ENCODE results near the gene GPR15. TPM values are rescaled to one million over a fixed set of nuclear protein-coding genes. Genes with fewer than 3 reads are reported as not detected.
A peak's percentile ranks its signal among the peaks of the same experiment; 100 is the strongest.

Gene GPR15
- total RNA-seq, 1 donor from 2014 or later = not detected

- no peak overlapping the region for H3K4me3 Mint-ChIP-seq
- peaks cover 2% of the 10 kb centered on the region for H3K4me1 Mint-ChIP-seq
- H3K27me3 Mint-ChIP-seq (ENCODE audit: low read depth) = no peaks in the 10 kb centered on the region
- H3K27ac Mint-ChIP-seq = no peak overlapping the region
- H3K9me3 Mint-ChIP-seq = no peaks in the 10 kb centered on the region
- H3K36me3 Mint-ChIP-seq = no peaks in the 10 kb centered on the region
- DNase-seq (ENCODE audit: low spot score in 2 of 2, unreplicated experiment in 2 of 2) = no peak
- TF ChIP-seq CTCF (IDR thresholded peaks at IDR 0.05; ENCODE audit: unreplicated experiment) = no peak
Observed at GRCh38 chr3:98568402-98568801, 36.6 kb downstream of the GPR15 start.

- Mint-ChIP-seq H3K36me3 (peaks cover 10% of the 10 kb centered on the region), H3K27ac (no peak overlapping the region), H3K4me3 (no peak overlapping the region), H3K9me3 (no peaks in the 10 kb centered on the region), H3K27me3 (ENCODE audit: low read depth) (no peaks in the 10 kb centered on the region), H3K4me1 (peaks cover 3% of the 10 kb centered on the region)
- peak; percentile 70 for TF ChIP-seq CTCF (IDR thresholded peaks at IDR 0.05; ENCODE audit: unreplicated experiment)
- DNase-seq (ENCODE audit: low spot score in 2 of 2, unreplicated experiment in 2 of 2) = no peak
Observed at GRCh38 chr3:98573181-98573728, 41.5 kb downstream of the GPR15 start.

GRCh38 chr3:98574132-98574531 lies 42.4 kb downstream of the GPR15 start:
- no peak for TF ChIP-seq CTCF (IDR thresholded peaks at IDR 0.05; ENCODE audit: unreplicated experiment)
- Mint-ChIP-seq H3K27ac (no peak overlapping the region), H3K4me3 (no peak overlapping the region), H3K27me3 (ENCODE audit: low read depth) (no peaks in the 10 kb centered on the region), H3K36me3 (peaks cover 10% of the 10 kb centered on the region), H3K9me3 (no peaks in the 10 kb centered on the region), H3K4me1 (peaks cover 3% of the 10 kb centered on the region)
- no peak for DNase-seq (ENCODE audit: low spot score in 2 of 2, unreplicated experiment in 2 of 2)

- Mint-ChIP-seq H3K27me3 (ENCODE audit: low read depth) (no peaks in the 10 kb centered on the region), H3K4me1 (peaks cover 3% of the 10 kb centered on the region), H3K9me3 (no peaks in the 10 kb centered on the region), H3K27ac (no peak overlapping the region), H3K36me3 (peaks cover 18% of the 10 kb centered on the region), H3K4me3 (no peak overlapping the region)
- TF ChIP-seq CTCF (IDR thresholded peaks at IDR 0.05; ENCODE audit: unreplicated experiment) = no peak
- no peak for DNase-seq (ENCODE audit: low spot score in 2 of 2, unreplicated experiment in 2 of 2)
Observed at GRCh38 chr3:98577178-98577895, 45.6 kb downstream of the GPR15 start.

- H3K27ac Mint-ChIP-seq = no peak overlapping the region
- H3K4me1 Mint-ChIP-seq = no peaks in the 10 kb centered on the region
- no peak for TF ChIP-seq CTCF (IDR thresholded peaks at IDR 0.05; ENCODE audit: unreplicated experiment)
- no peak overlapping the region for H3K4me3 Mint-ChIP-seq
- H3K9me3 Mint-ChIP-seq = no peaks in the 10 kb centered on the region
- peaks cover 30% of the 10 kb centered on the region for H3K36me3 Mint-ChIP-seq
- no peaks in the 10 kb centered on the region for H3K27me3 Mint-ChIP-seq (ENCODE audit: low read depth)
- DNase-seq (ENCODE audit: low spot score in 2 of 2, unreplicated experiment in 2 of 2) = no peak
Observed at GRCh38 chr3:98580401-98581386, 48.9 kb downstream of the GPR15 start.

Data from mesothelial cell of epicardium (in vitro differentiated cells).